Endometrium (tissue), 2 donors: Measurements from ENCODE around the gene DAPK1.
"Not testable (repeated sequence)": the region's sequence is repeated elsewhere in the genome, so short reads cannot be mapped to it uniquely, and the experiment has no call there.

Experiments
- FAIRE-seq: peaks from 2 replicates; lab custom pipeline; 2012; peaks lifted over from hg19 to GRCh38; lab: Jason Lieb, UNC
- donor health status: control.
- donor health status: control.

DAPK1 gene

GRCh38 chr9:87498046-87498810 lies 561 bp downstream of the DAPK1 start:
- FAIRE-seq = no peak

GRCh38 chr9:87498811-87499360 lies 1.2 kb downstream of the DAPK1 start:
- FAIRE-seq = no peak

GRCh38 chr9:87499424-87500017 lies 1.9 kb downstream of the DAPK1 start:
- no peak for FAIRE-seq

GRCh38 chr9:87500491-87501270 lies 3.0 kb downstream of the DAPK1 start:
- no peak for FAIRE-seq

- not testable (repeated sequence) for FAIRE-seq
Observed at GRCh38 chr9:87501271-87501656, 3.6 kb downstream of the DAPK1 start.

- FAIRE-seq = no peak
Observed at GRCh38 chr9:87501806-87502205, 4.1 kb downstream of the DAPK1 start.

- no peak for FAIRE-seq
Observed at GRCh38 chr9:87502391-87503221, 4.9 kb downstream of the DAPK1 start.

GRCh38 chr9:87503430-87503829 lies 5.8 kb downstream of the DAPK1 start:
- no peak for FAIRE-seq

- no peak for FAIRE-seq
Observed at GRCh38 chr9:87503927-87504326, 6.3 kb downstream of the DAPK1 start.

GRCh38 chr9:87504938-87505337 lies 7.3 kb downstream of the DAPK1 start:
- no peak for FAIRE-seq

- FAIRE-seq = no peak
Observed at GRCh38 chr9:87505869-87506678, 8.4 kb downstream of the DAPK1 start.

GRCh38 chr9:87507576-87507975 lies 9.9 kb downstream of the DAPK1 start:
- no peak for FAIRE-seq

GRCh38 chr9:87510252-87510683 lies 12.6 kb downstream of the DAPK1 start:
- no peak for FAIRE-seq

GRCh38 chr9:87512311-87512710 lies 14.6 kb downstream of the DAPK1 start:
- no peak for FAIRE-seq

- no peak for FAIRE-seq
Observed at GRCh38 chr9:87513161-87513560, 15.5 kb downstream of the DAPK1 start.

- no peak for FAIRE-seq
Observed at GRCh38 chr9:87513880-87514535, 16.3 kb downstream of the DAPK1 start.

- no peak for FAIRE-seq
Observed at GRCh38 chr9:87515006-87515405, 17.3 kb downstream of the DAPK1 start.

- FAIRE-seq = no peak
Observed at GRCh38 chr9:87515588-87516221, 18.0 kb downstream of the DAPK1 start.

- FAIRE-seq = no peak
Observed at GRCh38 chr9:87516222-87516925, 18.7 kb downstream of the DAPK1 start.
